Astrocyte of the spinal cord (primary cell): ENCODE data around the gene B3GLCT.
"Not testable (repeated sequence)": the region's sequence is repeated elsewhere in the genome, so short reads cannot be mapped to it uniquely, and the experiment has no call there.

Experiments
- DNase-seq: peaks from one replicate; pipeline ENCODE4 v3.0.0; 2011; ENCODE audit warnings: low read depth, low spot score
- H3K4me3 ChIP-seq: 2 replicates; pipeline ENCODE4 v1.5.1; 2011; ENCODE audit warnings: low read depth, mild to moderate bottlenecking, low read length, moderate library complexity
- CTCF ChIP-seq: IDR thresholded peaks from 2 replicates; pipeline ENCODE4 v1.5.1; 2012; ENCODE audit warnings: low read depth, mild to moderate bottlenecking, low read length, inconsistent platforms
- in situ Hi-C: cut with HindIII; loops from 2 replicates; pipeline ENCODE4 v1.10.0; 2017; ENCODE audit warnings: low sequenced_read_pairs

The B3GLCT gene

GRCh38 chr13:31172001-31172400 is 27.8 kb upstream of the B3GLCT start:
- no peak for TF ChIP-seq CTCF
- H3K4me3 ChIP-seq: no peak overlapping the region
- DNase-seq: no peak
- in situ Hi-C loops: no loop called here

GRCh38 chr13:31172535-31172934 is 27.2 kb upstream of the B3GLCT start:
- peak; percentile 78 for DNase-seq
- in situ Hi-C loops: no loop called here
- TF ChIP-seq CTCF: no peak
- no peak overlapping the region for H3K4me3 ChIP-seq

- DNase-seq: peak; percentile 53
- H3K4me3 ChIP-seq: no peak overlapping the region
- in situ Hi-C loops: no loop called here
- peak; percentile 34 for TF ChIP-seq CTCF
Measured at GRCh38 chr13:31174018-31174417, 25.8 kb upstream of the B3GLCT start.

GRCh38 chr13:31175847-31176532 is 23.8 kb upstream of the B3GLCT start:
- no peak for DNase-seq
- TF ChIP-seq CTCF: no peak
- in situ Hi-C loops: no loop called here

GRCh38 chr13:31177813-31178495 is 21.8 kb upstream of the B3GLCT start:
- DNase-seq, in situ Hi-C loops, H3K4me3 ChIP-seq: not testable (repeated sequence)

More at GRCh38 chr13:31175847-31176532, 23.8 kb upstream of the B3GLCT start:
- H3K4me3 ChIP-seq: no peak overlapping the region

- in situ Hi-C loops: no loop called here
- H3K4me3 ChIP-seq: no peak overlapping the region
- no peak for DNase-seq
- TF ChIP-seq CTCF: no peak
Measured at GRCh38 chr13:31179241-31179640, 20.5 kb upstream of the B3GLCT start.

GRCh38 chr13:31179754-31180153 is 20.0 kb upstream of the B3GLCT start:
- DNase-seq: no peak
- no peak for TF ChIP-seq CTCF
- in situ Hi-C loops: no loop called here
- no peak overlapping the region for H3K4me3 ChIP-seq
